Tibial artery (tissue), 4 donors: ENCODE measurements around the gene CACNA1E.

ENCODE experiments used
- DNase-seq, 2 donors: peaks; one replicate each; pipeline ENCODE4 v3.0.0-alpha.2; 2019
- H3K27ac ChIP-seq, 2 donors: fragments of 200-600 bp; sonication (generic) in 1 of 2; 1 replicate in 1 of 2; 2 replicates in 1 of 2; pipeline ENCODE4 v1.5.1; 2018 to 2019; ENCODE audit warnings: mild to moderate bottlenecking in 1 of 2
- H3K27me3 ChIP-seq, 2 donors: fragments of 200-600 bp; sonication (generic) in 1 of 2; one replicate each; pipeline versions ENCODE4 v1.5.1 to v1.6.0; 2016 to 2019
- H3K36me3 ChIP-seq, 3 donors: fragments of 200-600 bp; sonication (generic) in 2 of 3; one replicate each; pipeline ENCODE4 v1.5.1; 2016 to 2019; ENCODE audit warnings: mild to moderate bottlenecking in 2 of 3
- H3K4me1 ChIP-seq, 4 donors: fragments of 200-600 bp; sonication (generic) in 2 of 4; 1 replicate in 3 of 4; 2 replicates in 1 of 4; pipeline ENCODE4 v1.5.1; 2016 to 2019
- H3K4me3 ChIP-seq, 2 donors: fragments of 200-600 bp; sonication (generic) in 1 of 2; 1 replicate in 1 of 2; 2 replicates in 1 of 2; pipeline ENCODE4 v1.5.1; 2018 to 2019; ENCODE audit warnings: mild to moderate bottlenecking in 2 of 2
- H3K9me3 ChIP-seq, 3 donors: fragments of 200-600 bp; sonication (generic) in 1 of 3; one replicate each; pipeline ENCODE4 v1.5.1; 2016 to 2019
- intact Hi-C: fragments of 100-400 bp; cut with DNase I; formaldehyde crosslinking; loops from one replicate; pipeline ENCODE4 v1.15.0; 2023; ENCODE audit warnings: low total_unique reads
- TF ChIP-seq, protein P1 (sequence below), 2 experiments: fragments of 200-600 bp in 1 of 2; fragments of 450-650 bp in 1 of 2; IDR thresholded peaks; one replicate each; pipeline ENCODE4 v1.5.1; 2017 to 2019; ENCODE audit warnings: antibody characterized with exemption in 2 of 2, mild to moderate bottlenecking in 1 of 2, moderate library complexity in 1 of 2

The CACNA1E gene

DNA sequence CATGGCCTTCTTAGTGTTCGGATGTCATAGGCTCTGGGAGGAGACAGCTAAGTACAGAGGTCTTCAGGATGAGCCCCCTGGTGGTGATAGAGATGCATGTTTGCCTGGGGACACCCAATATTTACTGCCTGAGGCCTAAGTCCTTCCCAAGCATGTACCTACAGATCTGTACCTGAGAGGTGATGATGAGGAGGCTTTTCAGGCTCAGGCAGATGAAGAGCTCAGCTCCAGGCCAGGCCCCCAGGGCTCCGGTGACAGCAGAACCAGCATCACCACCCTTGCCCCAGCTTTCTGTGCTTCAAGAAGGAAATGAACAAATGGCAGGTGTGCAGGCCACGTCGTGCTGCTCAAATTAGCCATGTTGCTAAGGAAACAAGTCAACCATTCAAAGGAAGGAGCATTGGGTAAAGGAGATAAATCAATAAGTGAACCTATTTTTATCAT, 21.1 kb downstream of the CACNA1E start:
- peaks cover 0 to 15% of the 10 kb centered on the region in 2 donors for H3K27me3 ChIP-seq
- intact Hi-C loops: no loop called here
- no peak overlapping the region for H3K27ac ChIP-seq
- TF ChIP-seq, protein P1, sequence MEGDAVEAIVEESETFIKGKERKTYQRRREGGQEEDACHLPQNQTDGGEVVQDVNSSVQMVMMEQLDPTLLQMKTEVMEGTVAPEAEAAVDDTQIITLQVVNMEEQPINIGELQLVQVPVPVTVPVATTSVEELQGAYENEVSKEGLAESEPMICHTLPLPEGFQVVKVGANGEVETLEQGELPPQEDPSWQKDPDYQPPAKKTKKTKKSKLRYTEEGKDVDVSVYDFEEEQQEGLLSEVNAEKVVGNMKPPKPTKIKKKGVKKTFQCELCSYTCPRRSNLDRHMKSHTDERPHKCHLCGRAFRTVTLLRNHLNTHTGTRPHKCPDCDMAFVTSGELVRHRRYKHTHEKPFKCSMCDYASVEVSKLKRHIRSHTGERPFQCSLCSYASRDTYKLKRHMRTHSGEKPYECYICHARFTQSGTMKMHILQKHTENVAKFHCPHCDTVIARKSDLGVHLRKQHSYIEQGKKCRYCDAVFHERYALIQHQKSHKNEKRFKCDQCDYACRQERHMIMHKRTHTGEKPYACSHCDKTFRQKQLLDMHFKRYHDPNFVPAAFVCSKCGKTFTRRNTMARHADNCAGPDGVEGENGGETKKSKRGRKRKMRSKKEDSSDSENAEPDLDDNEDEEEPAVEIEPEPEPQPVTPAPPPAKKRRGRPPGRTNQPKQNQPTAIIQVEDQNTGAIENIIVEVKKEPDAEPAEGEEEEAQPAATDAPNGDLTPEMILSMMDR (IDR thresholded peaks at IDR 0.05): no peak
- no peak overlapping the region for H3K4me3 ChIP-seq
- no peaks in the 10 kb centered on the region for H3K4me1 ChIP-seq
- no peaks in the 10 kb centered on the region for H3K9me3 ChIP-seq
- no peaks in the 10 kb centered on the region for H3K36me3 ChIP-seq
- no peak for DNase-seq

DNA sequence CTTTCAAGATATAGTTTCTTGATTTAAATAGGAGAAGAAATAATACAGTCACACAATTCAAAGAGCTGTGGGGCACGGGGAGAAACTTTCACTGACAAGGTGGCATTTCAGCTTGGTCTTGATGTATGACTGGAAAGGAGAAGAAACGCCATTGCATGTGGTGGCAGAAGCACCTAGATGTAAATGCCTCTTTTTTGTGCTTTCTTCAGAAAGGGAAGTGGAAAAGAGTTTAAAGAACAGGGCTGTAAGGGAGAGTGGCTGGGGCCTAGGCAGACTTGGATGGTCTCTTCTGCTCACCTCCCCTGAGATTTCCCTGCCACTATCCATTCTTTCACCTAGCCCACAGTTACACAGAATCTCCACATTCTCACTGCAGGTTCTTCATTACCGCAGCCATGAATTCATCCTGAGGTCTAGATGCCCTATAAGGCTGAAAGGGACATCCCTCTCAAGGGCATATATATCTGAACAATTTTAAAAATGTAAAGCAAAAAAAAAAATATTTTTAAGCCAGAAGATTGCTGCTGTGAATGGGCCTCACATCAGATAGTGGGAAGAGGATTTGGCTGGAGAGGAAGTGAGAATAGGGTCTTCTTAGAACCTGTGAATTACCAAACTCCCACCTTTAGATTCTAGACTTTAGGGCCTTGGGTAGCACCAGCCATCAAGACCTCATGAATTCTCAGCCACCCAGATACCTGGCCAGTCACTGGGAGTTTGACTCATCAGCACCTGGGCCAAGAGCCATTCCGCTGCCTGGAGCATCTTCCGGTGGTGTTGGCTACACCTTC, 23.4 kb downstream of the CACNA1E start:
- TF ChIP-seq, protein P1 (IDR thresholded peaks at IDR 0.05): no peak
- intact Hi-C loops: no loop called here

DNA sequence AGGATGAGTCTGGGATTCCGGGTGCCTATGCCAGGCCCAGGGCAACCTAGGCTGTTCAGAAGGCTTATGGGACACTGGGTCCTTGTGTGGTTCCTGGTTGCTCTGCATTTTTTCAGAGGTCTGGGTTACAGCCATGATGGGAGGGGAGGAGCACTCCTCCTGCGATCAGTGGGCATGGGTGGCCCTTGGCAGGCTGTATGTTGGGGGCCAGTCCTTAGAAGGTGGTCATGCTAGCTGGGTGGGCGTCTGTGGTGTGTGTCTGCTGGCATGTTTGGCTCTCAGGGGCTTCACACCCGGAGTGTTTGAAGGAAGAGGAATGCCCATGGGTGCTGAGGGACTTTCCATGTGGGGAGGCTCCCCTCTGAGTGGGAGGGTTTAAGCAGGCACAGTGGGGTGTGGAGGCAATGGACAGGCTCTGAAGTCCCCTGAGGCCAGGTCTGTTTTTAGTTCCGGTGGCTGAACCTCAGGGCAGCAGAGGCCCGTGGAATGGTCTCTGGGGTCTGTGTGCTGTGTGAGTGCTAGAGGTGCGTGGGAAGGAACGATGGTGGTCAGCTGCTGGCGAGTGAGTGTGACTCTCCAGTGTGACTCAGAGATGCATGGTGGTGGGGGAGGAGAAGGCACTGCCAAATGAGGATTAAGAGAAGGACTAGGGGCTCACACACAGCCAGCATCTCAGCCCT, 25.3 kb downstream of the CACNA1E start:
- intact Hi-C loops: no loop called here
- no peak overlapping the region for H3K27ac ChIP-seq
- no peaks in the 10 kb centered on the region for H3K36me3 ChIP-seq
- no peak overlapping the region for H3K4me3 ChIP-seq
- no peaks in the 10 kb centered on the region for H3K9me3 ChIP-seq
- peaks cover 0 to 5% of the 10 kb centered on the region in 2 donors for H3K27me3 ChIP-seq
- no peaks in the 10 kb centered on the region for H3K4me1 ChIP-seq
- TF ChIP-seq, protein P1 (IDR thresholded peaks at IDR 0.05): no peak
- DNase-seq: no peak

More for the DNA sequence above, 23.4 kb downstream of the CACNA1E start:
- no peak for DNase-seq
- Histone ChIP-seq H3K36me3 (no peaks in the 10 kb centered on the region), H3K27me3 (peaks cover 0 to 5% of the 10 kb centered on the region in 2 donors), H3K27ac (no peak overlapping the region), H3K9me3 (no peaks in the 10 kb centered on the region), H3K4me1 (no peaks in the 10 kb centered on the region), H3K4me3 (no peak overlapping the region)

DNA sequence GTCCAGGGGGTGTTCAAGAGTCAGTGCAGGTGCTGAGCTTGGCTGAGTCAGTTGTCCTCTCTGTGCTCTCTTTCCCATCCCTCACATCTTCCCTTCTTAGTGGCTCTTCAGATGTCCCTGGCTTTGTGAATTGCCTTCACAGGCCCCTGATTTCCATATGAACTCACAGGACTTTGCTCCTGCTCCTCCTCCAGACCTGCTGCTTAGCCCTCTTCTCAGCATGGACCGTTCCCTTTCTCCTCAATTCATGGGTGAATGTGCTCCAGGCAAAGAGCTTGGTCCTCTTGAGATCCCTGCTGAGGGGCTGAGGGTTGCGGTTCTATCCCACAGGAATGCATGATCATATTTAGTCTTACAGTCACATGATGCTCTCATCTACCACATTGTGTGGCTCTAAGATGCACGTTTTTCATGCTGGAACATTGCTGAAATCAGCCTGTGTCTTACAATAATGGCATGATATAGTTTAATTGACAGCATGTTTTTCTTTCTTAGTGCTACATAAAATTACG, 30.5 kb downstream of the CACNA1E start:
- no peak overlapping the region for H3K4me3 ChIP-seq
- intact Hi-C loops: no loop called here
- TF ChIP-seq, protein P1 (IDR thresholded peaks at IDR 0.05): no peak
- no peaks in the 10 kb centered on the region for H3K4me1 ChIP-seq
- no peak for DNase-seq
- peaks cover 0 to under 1% of the 10 kb centered on the region in 2 donors for H3K27me3 ChIP-seq
- no peaks in the 10 kb centered on the region for H3K36me3 ChIP-seq
- H3K9me3 ChIP-seq: no peaks in the 10 kb centered on the region
- no peak overlapping the region for H3K27ac ChIP-seq

DNA sequence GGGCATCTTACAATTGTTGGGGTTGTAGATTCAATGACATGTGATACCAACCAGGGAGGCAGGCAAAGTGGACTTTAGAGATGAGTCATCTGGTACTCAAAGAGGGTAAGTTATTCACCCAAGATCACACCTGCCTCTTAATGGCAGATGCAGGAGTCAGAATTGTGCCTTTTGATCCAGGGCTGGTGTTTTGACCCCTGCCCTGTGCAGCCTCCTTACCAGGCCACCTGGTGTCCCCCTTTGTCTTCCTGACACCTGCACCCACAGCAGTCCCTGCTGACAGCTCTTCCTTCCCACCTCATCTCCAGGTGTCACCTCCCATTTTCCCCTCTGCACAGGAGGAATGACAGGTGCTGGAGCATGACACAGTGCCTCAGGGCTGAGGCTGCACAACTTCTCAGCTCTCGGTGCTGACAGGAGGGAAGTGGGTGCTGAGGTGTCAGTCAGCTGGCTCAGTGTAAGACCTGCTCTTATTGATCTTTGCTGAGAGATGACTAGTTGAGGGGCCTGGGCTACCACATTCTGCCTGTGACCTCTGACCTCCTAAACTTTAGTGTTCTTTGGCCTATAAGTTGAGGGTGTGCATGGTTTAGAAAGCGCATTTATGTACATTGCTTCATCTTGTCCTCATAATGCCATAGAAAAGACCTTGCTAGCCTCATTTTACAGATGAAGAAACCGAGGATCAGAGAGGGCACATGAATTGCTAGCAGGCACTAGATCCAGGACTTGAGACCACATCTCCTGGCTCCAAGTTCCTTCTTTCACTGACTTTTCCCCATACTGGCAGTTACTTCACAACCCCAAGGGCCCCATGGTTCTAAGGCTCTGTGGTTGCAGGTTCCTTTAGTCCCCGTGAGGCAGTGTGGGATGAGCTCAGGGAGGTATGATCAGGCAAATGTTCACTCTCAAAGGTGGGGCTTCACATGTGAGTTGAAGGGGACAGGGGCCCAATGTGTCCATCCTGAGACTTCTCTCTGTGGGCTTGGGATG, 31.3 kb downstream of the CACNA1E start:
- H3K27me3 ChIP-seq: no peaks in the 10 kb centered on the region
- no peaks in the 10 kb centered on the region for H3K4me1 ChIP-seq
- no peak overlapping the region for H3K4me3 ChIP-seq
- no peaks in the 10 kb centered on the region for H3K9me3 ChIP-seq
- DNase-seq: no peak
- H3K36me3 ChIP-seq: no peaks in the 10 kb centered on the region
- no peak overlapping the region for H3K27ac ChIP-seq
- intact Hi-C loops: no loop called here
- TF ChIP-seq, protein P1 (IDR thresholded peaks at IDR 0.05): no peak
